ENCODE measurements around the gene CCDC60.
A peak's percentile ranks its signal among the peaks of the same experiment; 100 is the strongest.

The CCDC60 gene

DNA sequence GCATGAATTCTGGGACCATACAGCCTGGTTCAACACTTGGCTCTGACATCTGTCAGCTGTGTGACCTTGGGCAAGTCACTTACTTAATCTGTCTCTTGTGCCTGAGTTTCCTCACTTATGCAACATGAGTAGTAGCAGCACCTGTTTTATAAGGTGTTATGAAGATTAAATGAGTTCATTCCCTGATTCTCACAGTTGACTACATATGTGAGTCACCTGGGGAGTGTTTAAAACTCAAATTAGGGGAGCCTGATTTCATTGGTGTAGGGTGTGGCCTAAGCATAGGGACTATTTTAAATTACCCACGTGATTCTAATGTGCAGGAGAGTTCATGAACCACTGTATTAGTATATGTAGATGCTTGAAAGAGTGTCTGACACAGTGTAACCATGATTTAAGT lies 222.3 kb downstream of the CCDC60 start:
- no peak for DNase-seq

DNA sequence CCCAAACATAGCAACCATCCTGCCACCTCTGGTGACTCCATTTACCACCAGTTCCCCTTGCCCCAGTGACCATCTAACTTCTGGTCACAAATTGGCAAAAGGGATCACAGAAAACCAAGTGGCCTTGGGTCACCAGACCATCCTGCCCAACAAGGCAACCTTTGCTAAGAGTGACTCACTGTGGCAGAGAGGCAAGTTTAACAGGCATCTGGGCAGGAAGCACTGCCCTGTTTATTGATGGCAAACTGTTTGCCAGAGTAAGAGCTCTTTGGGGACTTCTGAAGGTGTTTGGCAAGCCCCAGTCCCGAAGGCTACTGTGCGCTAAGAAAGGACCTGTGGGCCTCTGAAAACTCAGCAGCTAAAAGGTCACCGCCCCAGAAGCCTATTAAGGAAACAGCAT lies 230.9 kb downstream of the CCDC60 start:
- no peak for DNase-seq

DNA sequence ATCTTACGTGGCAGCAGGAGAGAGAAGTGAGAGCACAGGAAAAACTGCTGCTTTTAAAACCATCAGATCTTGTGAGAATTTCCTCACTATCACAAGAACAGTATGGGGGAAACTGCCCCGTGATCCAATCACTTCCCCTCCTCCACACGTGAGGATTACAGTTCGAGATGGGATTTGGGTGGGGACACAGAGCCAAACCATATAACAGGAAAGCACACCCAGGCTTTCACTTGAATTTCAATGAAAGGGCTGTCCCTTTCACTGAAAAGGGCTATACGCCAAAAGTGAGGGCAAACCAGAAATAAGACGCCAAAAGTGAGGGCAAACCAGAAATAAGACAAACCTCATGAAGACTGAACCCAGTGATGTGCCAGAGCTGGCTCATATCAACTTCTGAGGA lies 236.2 kb downstream of the CCDC60 start:
- no peak for DNase-seq

DNA sequence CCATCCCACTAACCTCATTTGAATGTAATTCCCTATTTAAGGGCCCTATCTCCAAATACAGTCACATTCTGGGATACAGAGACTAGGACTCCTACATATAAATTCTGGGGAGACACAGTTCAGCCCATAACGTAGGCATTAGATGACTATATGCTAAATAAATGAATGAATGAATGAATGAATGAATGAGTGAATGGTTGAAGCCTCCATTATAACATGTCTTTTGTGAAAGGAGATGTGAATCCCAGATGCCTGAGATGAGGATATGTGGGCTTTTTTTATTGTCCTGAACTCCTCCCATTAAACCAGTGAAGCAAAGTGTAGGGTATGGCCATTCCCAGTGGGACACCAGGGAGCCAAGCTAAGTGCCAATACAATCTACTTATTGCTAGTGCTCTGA lies 238.6 kb downstream of the CCDC60 start:
- DNase-seq, result no peak

DNA sequence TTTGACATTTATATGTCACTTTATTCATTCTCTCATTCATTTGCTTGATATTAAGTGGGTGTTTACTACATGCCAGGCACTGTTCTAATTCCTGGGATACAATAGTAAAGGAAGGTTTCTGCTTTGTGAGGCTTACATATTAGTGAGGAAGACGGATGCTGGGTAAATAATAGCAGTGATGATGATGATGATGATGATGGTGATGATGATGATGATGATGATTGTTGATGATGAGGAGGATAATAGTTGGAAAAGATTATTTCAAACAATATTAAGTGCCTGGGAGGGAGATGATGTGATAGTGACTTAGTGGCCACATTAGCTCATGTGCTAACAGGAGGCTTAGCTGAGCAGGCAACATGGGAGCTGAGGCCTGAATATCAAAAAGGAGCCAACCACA lies 239.7 kb downstream of the CCDC60 start:
- no peak for DNase-seq

DNA sequence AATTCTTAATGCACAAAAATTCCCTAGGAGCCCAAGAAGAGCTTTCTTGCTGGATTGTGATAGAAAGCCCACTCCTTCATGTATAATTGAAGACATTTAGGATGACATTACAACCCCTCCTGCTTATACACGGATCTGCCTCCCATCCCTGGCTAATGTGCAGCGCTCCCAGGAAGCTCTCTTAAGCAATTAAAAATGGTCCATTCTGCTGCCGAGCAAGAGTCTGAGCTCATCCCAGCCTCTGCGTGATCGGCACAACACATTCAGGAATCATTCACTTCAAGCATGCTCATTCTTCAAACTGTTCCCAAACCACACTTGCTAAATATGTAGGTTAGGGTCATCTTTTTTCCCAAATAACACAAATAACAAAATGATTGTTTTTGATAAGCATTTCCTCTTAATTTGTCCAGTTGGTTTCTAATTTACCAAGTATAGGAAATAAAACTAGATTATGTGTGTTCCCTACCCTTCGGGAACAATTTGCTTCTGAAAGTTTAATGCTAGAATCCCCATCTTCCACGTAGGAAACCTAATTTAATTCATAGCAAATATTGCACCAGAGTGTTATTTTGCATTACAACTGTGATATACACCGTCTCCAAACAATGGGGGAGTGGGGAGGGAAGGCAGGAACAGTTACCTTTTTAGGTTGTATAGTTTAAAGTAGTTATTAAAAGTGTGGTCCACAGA lies 241.7 kb downstream of the CCDC60 start:
- DNase-seq, result no peak

DNA sequence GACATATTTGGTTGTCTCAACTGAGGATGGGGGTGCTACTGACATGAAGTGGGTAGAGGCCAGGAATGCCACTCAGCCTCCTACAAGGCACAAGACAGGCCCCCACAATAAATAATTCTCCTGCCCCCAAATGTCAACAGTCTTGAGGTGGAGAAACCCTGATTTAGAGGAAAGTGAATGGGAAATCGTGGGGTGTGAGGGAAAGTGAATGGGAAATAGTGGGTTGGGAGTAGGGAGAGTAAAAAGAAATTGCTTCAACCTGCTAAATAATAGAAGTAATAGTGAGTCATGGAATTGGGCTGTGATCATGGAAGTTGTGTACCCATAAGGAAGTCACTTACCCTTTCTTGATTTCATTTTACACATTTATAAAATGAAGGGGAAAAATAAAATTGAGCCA lies 242.4 kb downstream of the CCDC60 start:
- no peak for DNase-seq

DNA sequence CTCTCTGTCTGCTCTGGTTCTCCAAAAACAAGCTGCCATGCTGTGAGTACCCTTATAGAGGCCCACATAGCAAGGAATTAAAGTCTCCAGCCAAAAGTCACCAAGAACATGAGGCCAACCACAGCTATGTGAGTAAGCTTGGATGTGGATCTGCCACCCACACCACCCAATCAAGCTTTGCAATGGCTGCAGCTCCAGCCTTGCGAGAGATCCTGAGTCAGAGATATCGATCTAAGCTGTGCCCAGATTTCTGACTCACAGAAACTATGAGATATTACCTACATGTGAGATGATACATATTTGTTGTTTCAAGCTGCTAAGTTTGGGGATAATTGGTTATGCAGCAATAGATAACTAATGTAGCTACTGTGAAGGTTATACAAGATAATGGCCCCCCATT lies 243.6 kb downstream of the CCDC60 start:
- no peak for DNase-seq

DNA sequence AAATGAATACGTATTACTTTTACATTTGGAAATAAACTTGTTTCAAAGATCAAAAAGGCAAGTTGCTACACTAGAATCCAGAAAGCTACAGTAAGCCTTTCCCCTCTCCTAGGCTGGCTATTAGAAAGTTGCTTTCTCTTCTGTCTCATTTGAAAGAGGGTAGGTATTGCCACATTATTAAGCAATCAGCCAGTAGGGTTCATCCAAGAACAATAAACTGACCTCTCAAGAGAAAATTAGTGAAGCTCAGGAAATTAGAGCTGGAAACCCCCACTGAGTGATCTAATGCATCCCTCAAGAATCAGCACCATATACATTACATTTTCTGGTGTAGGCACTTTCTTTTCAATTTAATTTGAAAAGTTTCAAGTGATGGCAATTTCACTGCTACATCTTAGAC lies 254.6 kb downstream of the CCDC60 start:
- peak in 2 of 4 experiments; percentile 19 to 38 for DNase-seq

DNA sequence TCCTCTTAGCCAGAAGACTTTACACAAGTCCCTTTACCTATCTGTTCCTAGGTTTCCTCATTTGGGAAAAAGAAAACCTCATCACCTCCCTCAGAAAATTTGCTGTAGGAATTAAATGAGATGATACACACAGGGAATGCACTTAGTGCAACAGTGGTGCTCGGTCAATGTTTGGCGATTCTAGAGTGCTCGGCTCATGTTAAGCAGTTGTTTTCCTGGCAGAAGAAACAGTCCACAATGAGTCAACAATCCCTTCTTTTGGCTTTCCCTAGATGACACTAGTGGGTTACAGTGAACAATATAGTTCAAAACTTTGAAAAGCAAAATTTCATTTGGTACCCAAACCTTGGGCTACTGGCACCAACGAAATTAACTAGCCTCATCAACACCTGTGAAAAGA lies 255.1 kb downstream of the CCDC60 start:
- DNase-seq, result no peak

Data from suppressor macrophage (primary cell).